ENCODE data around the gene RIPOR1.
"Not testable (repeated sequence)": the region's sequence is repeated elsewhere in the genome, so short reads cannot be mapped to it uniquely, and the experiment has no call there.

The RIPOR1 gene

GRCh38 chr16:67483731-67484525 lies 44.7 kb upstream of the RIPOR1 start:
- TF ChIP-seq, protein P1, sequence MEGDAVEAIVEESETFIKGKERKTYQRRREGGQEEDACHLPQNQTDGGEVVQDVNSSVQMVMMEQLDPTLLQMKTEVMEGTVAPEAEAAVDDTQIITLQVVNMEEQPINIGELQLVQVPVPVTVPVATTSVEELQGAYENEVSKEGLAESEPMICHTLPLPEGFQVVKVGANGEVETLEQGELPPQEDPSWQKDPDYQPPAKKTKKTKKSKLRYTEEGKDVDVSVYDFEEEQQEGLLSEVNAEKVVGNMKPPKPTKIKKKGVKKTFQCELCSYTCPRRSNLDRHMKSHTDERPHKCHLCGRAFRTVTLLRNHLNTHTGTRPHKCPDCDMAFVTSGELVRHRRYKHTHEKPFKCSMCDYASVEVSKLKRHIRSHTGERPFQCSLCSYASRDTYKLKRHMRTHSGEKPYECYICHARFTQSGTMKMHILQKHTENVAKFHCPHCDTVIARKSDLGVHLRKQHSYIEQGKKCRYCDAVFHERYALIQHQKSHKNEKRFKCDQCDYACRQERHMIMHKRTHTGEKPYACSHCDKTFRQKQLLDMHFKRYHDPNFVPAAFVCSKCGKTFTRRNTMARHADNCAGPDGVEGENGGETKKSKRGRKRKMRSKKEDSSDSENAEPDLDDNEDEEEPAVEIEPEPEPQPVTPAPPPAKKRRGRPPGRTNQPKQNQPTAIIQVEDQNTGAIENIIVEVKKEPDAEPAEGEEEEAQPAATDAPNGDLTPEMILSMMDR (IDR thresholded peaks at IDR 0.05; ENCODE audit: low read depth, low read length) = no peak
- DNase-seq = no peak
- Histone ChIP-seq H3K27me3 (no peaks in the 10 kb centered on the region), H3K4me1 (no peaks in the 10 kb centered on the region), H3K9me3 (no peaks in the 10 kb centered on the region), H3K4me3 (ENCODE audit: low read depth, low read length) (no peak overlapping the region), H3K36me3 (no peaks in the 10 kb centered on the region)

DNA sequence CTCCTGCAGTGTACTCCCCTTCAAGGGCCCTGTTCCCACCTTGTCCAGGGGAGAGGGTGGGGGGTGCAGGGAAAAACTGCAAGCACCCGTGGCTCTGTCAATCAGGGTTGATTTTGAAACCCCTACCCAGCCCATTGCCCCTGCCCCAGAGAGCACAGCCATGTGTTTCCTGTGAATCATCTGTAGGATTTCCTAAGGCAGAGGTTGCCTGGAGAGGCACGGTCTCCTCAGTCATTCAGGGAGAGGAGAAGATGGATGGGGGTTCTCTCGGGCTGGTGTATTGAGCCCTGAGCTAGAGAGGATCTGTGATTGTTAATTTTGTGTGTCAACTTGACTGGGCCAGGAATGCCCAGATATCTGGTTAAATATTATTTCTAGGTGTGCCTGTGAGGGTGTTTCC lies 41.8 kb upstream of the RIPOR1 start:
- TF ChIP-seq, protein P1 (IDR thresholded peaks at IDR 0.05; ENCODE audit: low read depth, low read length) = no peak
- no peak overlapping the region for H3K4me3 ChIP-seq (ENCODE audit: low read depth, low read length)
- peaks cover 6% of the 10 kb centered on the region for H3K4me1 ChIP-seq
- no peaks in the 10 kb centered on the region for H3K36me3 ChIP-seq
- DNase-seq = no peak
- no peaks in the 10 kb centered on the region for H3K27me3 ChIP-seq
- H3K9me3 ChIP-seq = no peaks in the 10 kb centered on the region

DNA sequence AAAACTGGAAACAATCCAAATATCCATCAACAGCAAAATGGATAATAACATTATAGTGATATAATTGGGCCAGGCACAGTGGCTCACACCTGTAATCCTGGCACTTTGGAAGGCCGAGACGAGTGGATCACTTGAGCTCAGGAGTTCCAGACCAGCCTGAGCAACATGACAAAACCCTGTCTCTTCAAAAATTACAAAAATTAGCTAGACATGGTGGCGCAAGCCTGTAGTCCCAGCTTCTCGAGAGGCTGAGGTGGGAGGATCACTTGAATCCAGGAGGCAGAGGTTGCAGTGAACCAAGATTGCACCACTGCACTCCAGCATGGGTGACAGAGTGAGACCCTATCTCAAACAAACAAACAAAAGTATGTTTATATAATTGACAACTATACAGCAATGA lies 41.1 kb upstream of the RIPOR1 start:
- H3K27me3 ChIP-seq; H3K4me1 ChIP-seq; H3K36me3 ChIP-seq; H3K9me3 ChIP-seq; H3K4me3 ChIP-seq (ENCODE audit: low read depth, low read length); DNase-seq: not testable (repeated sequence)

DNA sequence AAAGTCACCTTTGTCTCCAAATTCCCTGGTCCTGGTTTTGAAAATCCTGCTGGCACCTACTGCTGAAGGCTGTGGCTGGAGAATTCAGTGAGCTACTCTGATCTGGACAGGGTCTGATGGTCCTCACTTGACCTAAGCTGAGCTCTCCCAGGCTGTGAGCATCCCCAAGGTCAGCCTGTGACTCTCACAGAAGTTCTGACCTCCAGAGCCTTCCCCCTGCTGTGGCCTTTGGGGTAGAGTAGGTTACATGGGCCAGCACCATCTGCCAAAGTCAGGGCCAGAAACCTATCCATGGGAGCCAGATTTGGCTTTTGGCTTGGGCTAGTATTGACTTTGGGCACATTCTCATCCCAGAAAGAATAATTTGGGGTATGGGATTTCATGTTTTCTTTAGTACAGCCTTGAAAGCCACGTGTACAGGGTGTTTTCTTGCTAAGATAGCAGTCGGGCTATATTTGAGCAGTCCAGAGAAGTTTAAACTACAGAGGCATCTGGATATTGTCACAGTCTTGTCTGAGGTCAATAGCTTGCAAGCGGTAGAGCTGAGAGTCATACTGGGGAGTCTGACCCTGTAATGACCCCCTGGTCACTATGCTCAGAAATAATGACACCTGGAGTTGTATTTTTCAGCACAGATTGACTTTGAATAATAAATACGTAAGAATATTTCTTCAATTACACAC lies 39.1 kb upstream of the RIPOR1 start:
- Histone ChIP-seq H3K9me3 (no peaks in the 10 kb centered on the region), H3K4me3 (ENCODE audit: low read depth, low read length) (no peak overlapping the region), H3K27me3 (no peaks in the 10 kb centered on the region), H3K36me3 (no peaks in the 10 kb centered on the region), H3K4me1 (peaks cover 6% of the 10 kb centered on the region)
- DNase-seq = no peak
- TF ChIP-seq, protein P1 (IDR thresholded peaks at IDR 0.05; ENCODE audit: low read depth, low read length) = no peak

- no peak overlapping the region for H3K4me3 ChIP-seq (ENCODE audit: low read depth, low read length)
- TF ChIP-seq, protein P1 (IDR thresholded peaks at IDR 0.05; ENCODE audit: low read depth, low read length) = no peak
- peaks cover 6% of the 10 kb centered on the region for H3K4me1 ChIP-seq
- H3K9me3 ChIP-seq = no peaks in the 10 kb centered on the region
- H3K27me3 ChIP-seq = no peaks in the 10 kb centered on the region
- no peak for DNase-seq
- H3K36me3 ChIP-seq = no peaks in the 10 kb centered on the region
Measured at GRCh38 chr16:67490335-67491096, 38.1 kb upstream of the RIPOR1 start.

GRCh38 chr16:67499106-67499505 lies 29.5 kb upstream of the RIPOR1 start:
- H3K9me3 ChIP-seq = no peaks in the 10 kb centered on the region
- H3K36me3 ChIP-seq = no peaks in the 10 kb centered on the region
- no peak for DNase-seq
- no peaks in the 10 kb centered on the region for H3K4me1 ChIP-seq
- H3K4me3 ChIP-seq (ENCODE audit: low read depth, low read length) = no peak overlapping the region
- no peaks in the 10 kb centered on the region for H3K27me3 ChIP-seq
- TF ChIP-seq, protein P1 (IDR thresholded peaks at IDR 0.05; ENCODE audit: low read depth, low read length) = no peak
